ENCODE results near the gene DDA1. TPM values are rescaled to one million over a fixed set of nuclear protein-coding genes. Genes with fewer than 3 reads are reported as not detected.
"Not testable (repeated sequence)": the region's sequence is repeated elsewhere in the genome, so short reads cannot be mapped to it uniquely, and the experiment has no call there.

The DDA1 gene
- total RNA-seq, 4 donors from 2014 or later = 15.2 to 37.2 (median 23.9) TPM

- no peak overlapping the region for H3K27ac ChIP-seq
- H3K4me1 ChIP-seq = no peaks in the 10 kb centered on the region
- no peaks in the 10 kb centered on the region for H3K9me3 ChIP-seq
- DNase-seq = no peak
- no peaks in the 10 kb centered on the region for H3K36me3 ChIP-seq
- no peaks in the 10 kb centered on the region for H3K27me3 ChIP-seq
- TF ChIP-seq POLR2A (IDR thresholded peaks at IDR 0.05) (no peak), CTCF (IDR thresholded peaks at IDR 0.05) (no peak)
- no peak overlapping the region for H3K4me3 ChIP-seq
These were observed 44.0 kb downstream of the DDA1 start for GRCh38 chr19:17353386-17353785.

- Histone ChIP-seq H3K9me3 (no peaks in the 10 kb centered on the region), H3K4me3 (no peak overlapping the region), H3K27ac (no peak overlapping the region), H3K27me3 (no peaks in the 10 kb centered on the region), H3K4me1 (no peaks in the 10 kb centered on the region), H3K36me3 (no peaks in the 10 kb centered on the region)
- TF ChIP-seq POLR2A (IDR thresholded peaks at IDR 0.05) = no peak
- no peak for TF ChIP-seq CTCF (IDR thresholded peaks at IDR 0.05)
- DNase-seq = no peak
These were observed 47.8 kb downstream of the DDA1 start for GRCh38 chr19:17357078-17357666.

GRCh38 chr19:17357724-17358123, 48.4 kb downstream of the DDA1 start:
- Histone ChIP-seq H3K27ac (peak overlapping the region in 1 of 4 donors; percentile 22), H3K9me3 (no peaks in the 10 kb centered on the region), H3K4me3 (no peak overlapping the region), H3K27me3 (no peaks in the 10 kb centered on the region), H3K36me3 (no peaks in the 10 kb centered on the region), H3K4me1 (no peaks in the 10 kb centered on the region)
- TF ChIP-seq CTCF (IDR thresholded peaks at IDR 0.05) = no peak
- no peak for TF ChIP-seq POLR2A (IDR thresholded peaks at IDR 0.05)
- no peak for DNase-seq

- Histone ChIP-seq H3K9me3 (no peaks in the 10 kb centered on the region), H3K4me1 (no peaks in the 10 kb centered on the region), H3K36me3 (no peaks in the 10 kb centered on the region), H3K4me3 (no peak overlapping the region), H3K27me3 (no peaks in the 10 kb centered on the region), H3K27ac (peak overlapping the region in 2 of 4 donors; percentile 10 to 22)
- no peak for TF ChIP-seq CTCF (IDR thresholded peaks at IDR 0.05)
- no peak for TF ChIP-seq POLR2A (IDR thresholded peaks at IDR 0.05)
- DNase-seq = no peak
These were observed 49.0 kb downstream of the DDA1 start for GRCh38 chr19:17358395-17358794.

- H3K27me3 ChIP-seq = no peaks in the 10 kb centered on the region
- H3K4me3 ChIP-seq = no peak overlapping the region
- H3K27ac ChIP-seq = no peak overlapping the region
- H3K4me1 ChIP-seq = no peaks in the 10 kb centered on the region
- TF ChIP-seq CTCF (IDR thresholded peaks at IDR 0.05) (no peak), POLR2A (IDR thresholded peaks at IDR 0.05) (no peak)
- H3K9me3 ChIP-seq = no peaks in the 10 kb centered on the region
- H3K36me3 ChIP-seq = no peaks in the 10 kb centered on the region
- no peak for DNase-seq
These were observed 50.8 kb downstream of the DDA1 start for GRCh38 chr19:17359905-17360800.

- not testable (repeated sequence) for H3K36me3 ChIP-seq
These were observed 54.7 kb downstream of the DDA1 start for GRCh38 chr19:17363852-17364605.

More at GRCh38 chr19:17363852-17364605, 54.7 kb downstream of the DDA1 start:
- H3K27me3 ChIP-seq, DNase-seq, H3K4me3 ChIP-seq, H3K27ac ChIP-seq, H3K9me3 ChIP-seq, H3K4me1 ChIP-seq: not testable (repeated sequence)
